ENCODE data around the gene NOL12.

GRCh38 chr22:37659066-37659896 is 26.9 kb upstream of the NOL12 start:
- TF ChIP-seq, protein P1, sequence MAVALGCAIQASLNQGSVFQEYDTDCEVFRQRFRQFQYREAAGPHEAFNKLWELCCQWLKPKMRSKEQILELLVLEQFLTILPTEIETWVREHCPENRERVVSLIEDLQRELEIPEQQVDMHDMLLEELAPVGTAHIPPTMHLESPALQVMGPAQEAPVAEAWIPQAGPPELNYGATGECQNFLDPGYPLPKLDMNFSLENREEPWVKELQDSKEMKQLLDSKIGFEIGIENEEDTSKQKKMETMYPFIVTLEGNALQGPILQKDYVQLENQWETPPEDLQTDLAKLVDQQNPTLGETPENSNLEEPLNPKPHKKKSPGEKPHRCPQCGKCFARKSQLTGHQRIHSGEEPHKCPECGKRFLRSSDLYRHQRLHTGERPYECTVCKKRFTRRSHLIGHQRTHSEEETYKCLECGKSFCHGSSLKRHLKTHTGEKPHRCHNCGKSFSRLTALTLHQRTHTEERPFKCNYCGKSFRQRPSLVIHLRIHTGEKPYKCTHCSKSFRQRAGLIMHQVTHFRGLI (tag by site-specific recombination; IDR thresholded peaks at IDR 0.05) = no peak
- no peak for TF ChIP-seq ZNF121 (tag by site-specific recombination; IDR thresholded peaks at IDR 0.05)
- TF ChIP-seq, protein P2, sequence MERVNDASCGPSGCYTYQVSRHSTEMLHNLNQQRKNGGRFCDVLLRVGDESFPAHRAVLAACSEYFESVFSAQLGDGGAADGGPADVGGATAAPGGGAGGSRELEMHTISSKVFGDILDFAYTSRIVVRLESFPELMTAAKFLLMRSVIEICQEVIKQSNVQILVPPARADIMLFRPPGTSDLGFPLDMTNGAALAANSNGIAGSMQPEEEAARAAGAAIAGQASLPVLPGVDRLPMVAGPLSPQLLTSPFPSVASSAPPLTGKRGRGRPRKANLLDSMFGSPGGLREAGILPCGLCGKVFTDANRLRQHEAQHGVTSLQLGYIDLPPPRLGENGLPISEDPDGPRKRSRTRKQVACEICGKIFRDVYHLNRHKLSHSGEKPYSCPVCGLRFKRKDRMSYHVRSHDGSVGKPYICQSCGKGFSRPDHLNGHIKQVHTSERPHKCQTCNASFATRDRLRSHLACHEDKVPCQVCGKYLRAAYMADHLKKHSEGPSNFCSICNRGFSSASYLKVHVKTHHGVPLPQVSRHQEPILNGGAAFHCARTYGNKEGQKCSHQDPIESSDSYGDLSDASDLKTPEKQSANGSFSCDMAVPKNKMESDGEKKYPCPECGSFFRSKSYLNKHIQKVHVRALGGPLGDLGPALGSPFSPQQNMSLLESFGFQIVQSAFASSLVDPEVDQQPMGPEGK (tag by site-specific recombination; IDR thresholded peaks at IDR 0.05) = peak; percentile 59; the same call in 1 of the 2 replicates
- TF ChIP-seq, protein P3, sequence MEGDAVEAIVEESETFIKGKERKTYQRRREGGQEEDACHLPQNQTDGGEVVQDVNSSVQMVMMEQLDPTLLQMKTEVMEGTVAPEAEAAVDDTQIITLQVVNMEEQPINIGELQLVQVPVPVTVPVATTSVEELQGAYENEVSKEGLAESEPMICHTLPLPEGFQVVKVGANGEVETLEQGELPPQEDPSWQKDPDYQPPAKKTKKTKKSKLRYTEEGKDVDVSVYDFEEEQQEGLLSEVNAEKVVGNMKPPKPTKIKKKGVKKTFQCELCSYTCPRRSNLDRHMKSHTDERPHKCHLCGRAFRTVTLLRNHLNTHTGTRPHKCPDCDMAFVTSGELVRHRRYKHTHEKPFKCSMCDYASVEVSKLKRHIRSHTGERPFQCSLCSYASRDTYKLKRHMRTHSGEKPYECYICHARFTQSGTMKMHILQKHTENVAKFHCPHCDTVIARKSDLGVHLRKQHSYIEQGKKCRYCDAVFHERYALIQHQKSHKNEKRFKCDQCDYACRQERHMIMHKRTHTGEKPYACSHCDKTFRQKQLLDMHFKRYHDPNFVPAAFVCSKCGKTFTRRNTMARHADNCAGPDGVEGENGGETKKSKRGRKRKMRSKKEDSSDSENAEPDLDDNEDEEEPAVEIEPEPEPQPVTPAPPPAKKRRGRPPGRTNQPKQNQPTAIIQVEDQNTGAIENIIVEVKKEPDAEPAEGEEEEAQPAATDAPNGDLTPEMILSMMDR (tag by site-specific recombination; IDR thresholded peaks at IDR 0.05) = 0 out of 2 replicates have a peak, but pooled peaks have one; percentile 17
- TF ChIP-seq ZNF658 (tag by site-specific recombination; IDR thresholded peaks at IDR 0.05) = no peak
- TF ChIP-seq ZNF791 (tag by site-specific recombination; IDR thresholded peaks at IDR 0.05) = no peak
- TF ChIP-seq, protein P4, sequence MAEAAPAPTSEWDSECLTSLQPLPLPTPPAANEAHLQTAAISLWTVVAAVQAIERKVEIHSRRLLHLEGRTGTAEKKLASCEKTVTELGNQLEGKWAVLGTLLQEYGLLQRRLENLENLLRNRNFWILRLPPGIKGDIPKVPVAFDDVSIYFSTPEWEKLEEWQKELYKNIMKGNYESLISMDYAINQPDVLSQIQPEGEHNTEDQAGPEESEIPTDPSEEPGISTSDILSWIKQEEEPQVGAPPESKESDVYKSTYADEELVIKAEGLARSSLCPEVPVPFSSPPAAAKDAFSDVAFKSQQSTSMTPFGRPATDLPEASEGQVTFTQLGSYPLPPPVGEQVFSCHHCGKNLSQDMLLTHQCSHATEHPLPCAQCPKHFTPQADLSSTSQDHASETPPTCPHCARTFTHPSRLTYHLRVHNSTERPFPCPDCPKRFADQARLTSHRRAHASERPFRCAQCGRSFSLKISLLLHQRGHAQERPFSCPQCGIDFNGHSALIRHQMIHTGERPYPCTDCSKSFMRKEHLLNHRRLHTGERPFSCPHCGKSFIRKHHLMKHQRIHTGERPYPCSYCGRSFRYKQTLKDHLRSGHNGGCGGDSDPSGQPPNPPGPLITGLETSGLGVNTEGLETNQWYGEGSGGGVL (tag by site-specific recombination; IDR thresholded peaks at IDR 0.05) = no peak
- no peak for TF ChIP-seq GFI1B (tag by site-specific recombination; IDR thresholded peaks at IDR 0.05)
- TF ChIP-seq, protein P5, sequence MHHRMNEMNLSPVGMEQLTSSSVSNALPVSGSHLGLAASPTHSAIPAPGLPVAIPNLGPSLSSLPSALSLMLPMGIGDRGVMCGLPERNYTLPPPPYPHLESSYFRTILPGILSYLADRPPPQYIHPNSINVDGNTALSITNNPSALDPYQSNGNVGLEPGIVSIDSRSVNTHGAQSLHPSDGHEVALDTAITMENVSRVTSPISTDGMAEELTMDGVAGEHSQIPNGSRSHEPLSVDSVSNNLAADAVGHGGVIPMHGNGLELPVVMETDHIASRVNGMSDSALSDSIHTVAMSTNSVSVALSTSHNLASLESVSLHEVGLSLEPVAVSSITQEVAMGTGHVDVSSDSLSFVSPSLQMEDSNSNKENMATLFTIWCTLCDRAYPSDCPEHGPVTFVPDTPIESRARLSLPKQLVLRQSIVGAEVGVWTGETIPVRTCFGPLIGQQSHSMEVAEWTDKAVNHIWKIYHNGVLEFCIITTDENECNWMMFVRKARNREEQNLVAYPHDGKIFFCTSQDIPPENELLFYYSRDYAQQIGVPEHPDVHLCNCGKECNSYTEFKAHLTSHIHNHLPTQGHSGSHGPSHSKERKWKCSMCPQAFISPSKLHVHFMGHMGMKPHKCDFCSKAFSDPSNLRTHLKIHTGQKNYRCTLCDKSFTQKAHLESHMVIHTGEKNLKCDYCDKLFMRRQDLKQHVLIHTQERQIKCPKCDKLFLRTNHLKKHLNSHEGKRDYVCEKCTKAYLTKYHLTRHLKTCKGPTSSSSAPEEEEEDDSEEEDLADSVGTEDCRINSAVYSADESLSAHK (tag by site-specific recombination; IDR thresholded peaks at IDR 0.05) = no peak; the same call in 1 of the 2 replicates
- no peak for TF ChIP-seq HOXA7 (CRISPR knock-in tag; IDR thresholded peaks at IDR 0.05; ENCODE audit: borderline replicate concordance)
- no peak for TF ChIP-seq ZNF140 (tag by site-specific recombination; IDR thresholded peaks at IDR 0.05)
